Mesothelial cell of epicardium (in vitro differentiated cells): ENCODE measurements around the gene AMPH. TPM values are rescaled to one million over a fixed set of nuclear protein-coding genes. Genes with fewer than 3 reads are reported as not detected.

Experiments used
- DNase-seq, 2 experiments: peaks; one replicate each; pipeline ENCODE4 v3.0.0; 2021; ENCODE audit warnings: low spot score in 2 of 2; ENCODE audit not compliant: unreplicated experiment in 2 of 2
- H3K27ac Mint-ChIP-seq: 2 replicates; pipeline ENCODE4 v1.8.0; 2021; ENCODE audit warnings: mixed read lengths
- H3K27me3 Mint-ChIP-seq: 2 replicates; pipeline ENCODE4 v1.8.0; 2021; ENCODE audit warnings: low read depth, mixed read lengths
- H3K36me3 Mint-ChIP-seq: 2 replicates; pipeline ENCODE4 v1.8.0; 2021; ENCODE audit warnings: mixed read lengths
- H3K4me1 Mint-ChIP-seq: 2 replicates; pipeline ENCODE4 v1.8.0; 2021; ENCODE audit warnings: mixed read lengths
- H3K4me3 Mint-ChIP-seq: 2 replicates; pipeline ENCODE4 v1.8.0; 2021; ENCODE audit warnings: mild to moderate bottlenecking, moderate library complexity, mixed read lengths
- H3K9me3 Mint-ChIP-seq: 2 replicates; pipeline ENCODE4 v1.8.0; 2021; ENCODE audit warnings: mixed read lengths
- CTCF ChIP-seq: fragments of 200-600 bp; sonication (generic); IDR thresholded peaks from one replicate; pipeline ENCODE4 v1.5.0; 2021; ENCODE audit warnings: antibody characterized with exemption; ENCODE audit not compliant: unreplicated experiment
- total RNA-seq: library from RNA; stranded (reverse); gene quantifications from 3 replicates; pipeline ENCODE4 v1.2.1, GENCODE V29; 2021

The AMPH gene
- total RNA-seq, 1 donor from 2014 or later: 2.4 TPM

GRCh38 chr7:38674513-38674912, 43.3 kb upstream of the AMPH start:
- Mint-ChIP-seq H3K27me3 (peaks cover 29% of the 10 kb centered on the region), H3K27ac (no peak overlapping the region), H3K4me3 (no peak overlapping the region), H3K36me3 (no peaks in the 10 kb centered on the region), H3K9me3 (no peaks in the 10 kb centered on the region), H3K4me1 (no peaks in the 10 kb centered on the region)
- DNase-seq: no peak
- TF ChIP-seq CTCF: no peak

GRCh38 chr7:38673795-38674194, 42.6 kb upstream of the AMPH start:
- Mint-ChIP-seq H3K4me3 (no peak overlapping the region), H3K27ac (no peak overlapping the region), H3K4me1 (no peaks in the 10 kb centered on the region), H3K27me3 (peaks cover 35% of the 10 kb centered on the region), H3K36me3 (no peaks in the 10 kb centered on the region), H3K9me3 (no peaks in the 10 kb centered on the region)
- TF ChIP-seq CTCF: no peak
- DNase-seq: no peak

- Mint-ChIP-seq H3K4me3 (no peak overlapping the region), H3K9me3 (no peaks in the 10 kb centered on the region), H3K36me3 (no peaks in the 10 kb centered on the region), H3K27me3 (peaks cover 47% of the 10 kb centered on the region), H3K27ac (no peak overlapping the region), H3K4me1 (no peaks in the 10 kb centered on the region)
- no peak for DNase-seq
- TF ChIP-seq CTCF: no peak
Observed at GRCh38 chr7:38671911-38672905, 41.0 kb upstream of the AMPH start.

GRCh38 chr7:38669965-38670520, 38.9 kb upstream of the AMPH start:
- no peak for DNase-seq
- Mint-ChIP-seq H3K27ac (no peak overlapping the region), H3K27me3 (peaks cover 45% of the 10 kb centered on the region), H3K4me1 (no peaks in the 10 kb centered on the region), H3K4me3 (no peak overlapping the region), H3K9me3 (peaks cover 3% of the 10 kb centered on the region), H3K36me3 (no peaks in the 10 kb centered on the region)
- no peak for TF ChIP-seq CTCF

GRCh38 chr7:38664972-38665371, 33.8 kb upstream of the AMPH start:
- TF ChIP-seq CTCF: no peak
- H3K36me3 Mint-ChIP-seq: no peaks in the 10 kb centered on the region
- no peaks in the 10 kb centered on the region for H3K4me1 Mint-ChIP-seq
- H3K27ac Mint-ChIP-seq: no peak overlapping the region
- peaks cover 14% of the 10 kb centered on the region for H3K9me3 Mint-ChIP-seq
- H3K27me3 Mint-ChIP-seq: peaks cover 67% of the 10 kb centered on the region
- H3K4me3 Mint-ChIP-seq: no peak overlapping the region
- no peak for DNase-seq
